Fibroblast of lung (primary cell): Measurements from ENCODE around the gene CRELD2. TPM values are rescaled to one million over a fixed set of nuclear protein-coding genes. Genes with fewer than 3 reads are reported as not detected.

Source experiments
- DNase-seq, 2 donors: peaks; one replicate each; pipeline versions ENCODE4 v3.0.0 to v3.0.0-alpha.2; 2010; ENCODE audit warnings: low read depth in 2 of 2
- H2AFZ ChIP-seq: 2 replicates; pipeline ENCODE4 v1.5.1; 2012; ENCODE audit warnings: low read length, control low read depth, inconsistent platforms
- H3K27ac ChIP-seq: 2 replicates; pipeline ENCODE4 v1.5.1; 2011; ENCODE audit warnings: low read length, control low read depth; ENCODE audit not compliant: insufficient read depth
- H3K27me3 ChIP-seq: 2 replicates; pipeline ENCODE4 v1.5.1; 2011; ENCODE audit warnings: mild to moderate bottlenecking, low read length; ENCODE audit not compliant: control insufficient read depth, insufficient read depth
- H3K36me3 ChIP-seq: 2 replicates; pipeline ENCODE4 v1.5.1; 2011; ENCODE audit warnings: low read length; ENCODE audit not compliant: control insufficient read depth, insufficient read depth
- H3K4me1 ChIP-seq: 2 replicates; pipeline ENCODE4 v1.5.1; 2011; ENCODE audit warnings: low read length; ENCODE audit not compliant: control insufficient read depth, insufficient read depth; ENCODE audit errors: extremely low read depth
- H3K4me2 ChIP-seq: 2 replicates; pipeline ENCODE4 v1.5.1; 2011; ENCODE audit warnings: low read length, control low read depth; ENCODE audit not compliant: insufficient read depth; ENCODE audit errors: extremely low read depth
- H3K4me3 ChIP-seq, 4 experiments: fragments of 200-600 bp in 1 of 4; sonication (generic) in 1 of 4; replicated peaks in 1 of 4; 2 replicates each; pipeline ENCODE4 v1.5.1; 2011 to 2016; ENCODE audit warnings: low read length in 4 of 4, low read depth in 3 of 4, mild to moderate bottlenecking in 3 of 4, control low read depth in 2 of 4, inconsistent platforms in 1 of 4, mixed read lengths in 1 of 4; ENCODE audit not compliant: insufficient read depth in 1 of 4; ENCODE audit errors: control extremely low read depth in 1 of 4
- H3K79me2 ChIP-seq: 2 replicates; pipeline ENCODE4 v1.5.1; 2012; ENCODE audit warnings: mild to moderate bottlenecking, low read length, inconsistent platforms; ENCODE audit not compliant: control insufficient read depth, insufficient read depth
- H3K9ac ChIP-seq: 2 replicates; pipeline ENCODE4 v1.5.1; 2011; ENCODE audit warnings: mild to moderate bottlenecking, low read length, control low read depth; ENCODE audit not compliant: insufficient read depth
- H3K9me3 ChIP-seq: 2 replicates; pipeline ENCODE4 v1.5.1; 2012; ENCODE audit warnings: low read depth, low read length; ENCODE audit not compliant: control insufficient read depth, insufficient read depth
- H4K20me1 ChIP-seq: 2 replicates; pipeline ENCODE4 v1.5.1; 2011; ENCODE audit warnings: low read length; ENCODE audit not compliant: control insufficient read depth, insufficient read depth; ENCODE audit errors: extremely low read depth
- EZH2 ChIP-seq: IDR thresholded peaks from 2 replicates; pipeline ENCODE4 v1.5.1; 2012; ENCODE audit warnings: low read length, control low read depth, mild to moderate bottlenecking; ENCODE audit errors: missing control alignments
- polyA plus RNA-seq, 2 donors: library from polyadenylated mRNA; depleted of rRNA in 1 of 2; stranded (reverse) in 1 of 2; unstranded in 1 of 2; fragments of >200 nt; gene quantifications; 2 replicates each; pipeline ENCODE4 v1.2.1, GENCODE V29; 2011 to 2012; ENCODE audit warnings: missing spikeins in 1 of 2
- total RNA-seq: library from RNA; depleted of rRNA; stranded (reverse); fragments of >200 nt; gene quantifications from 2 replicates; pipeline ENCODE4 v1.2.1, GENCODE V29; 2014
- TF ChIP-seq, protein P1 (sequence below), 2 donors: IDR thresholded peaks in 1 of 2; conservative IDR thresholded peaks in 1 of 2; 1 replicate in 1 of 2; 2 replicates in 1 of 2; pipeline ENCODE4 v1.5.1; 2011 to 2012; ENCODE audit warnings: low read length in 2 of 2, control low read depth in 1 of 2, inconsistent platforms in 1 of 2, low read depth in 1 of 2, mild to moderate bottlenecking in 1 of 2

The CRELD2 gene
- total and polyA plus RNA-seq, 2 donors (not counting 1 experiment from before 2014, with no cell fraction given) = 45.3 to 56.6 TPM

DNA sequence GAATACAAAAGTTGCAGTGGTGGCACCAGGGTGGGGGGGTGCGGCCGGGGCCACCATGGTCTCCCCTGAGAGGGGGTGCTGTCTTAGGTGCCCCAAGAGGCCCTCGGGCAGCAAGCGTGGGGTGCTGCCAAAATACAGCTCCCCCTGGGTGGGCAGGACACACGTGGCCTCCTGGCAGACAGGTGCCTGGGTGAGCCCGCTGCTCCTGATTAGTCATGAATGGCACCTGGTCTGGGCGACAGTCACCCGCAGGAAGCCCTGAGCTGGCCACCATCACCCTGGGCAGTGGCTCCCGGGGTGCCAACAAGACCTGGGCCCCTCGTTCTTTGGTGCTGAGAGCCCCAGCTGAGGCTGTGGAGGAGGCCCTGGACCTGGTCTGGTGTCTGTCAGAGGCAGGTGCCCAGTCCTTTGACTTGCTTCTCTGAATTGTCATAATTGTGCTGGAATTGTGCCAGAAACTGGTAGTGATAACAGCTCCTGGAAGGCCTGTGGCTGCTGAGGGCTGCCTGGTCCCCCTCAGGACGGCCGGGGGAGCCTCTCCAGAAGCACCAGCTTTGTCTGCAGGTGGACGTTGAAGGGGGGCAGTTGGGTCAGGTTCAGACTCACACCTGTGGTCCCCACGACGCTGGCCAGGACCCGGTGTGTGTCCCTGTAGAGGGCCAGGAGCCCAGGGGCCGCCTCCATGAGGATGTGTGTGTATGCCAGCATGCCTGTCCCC is 15.0 kb upstream of the CRELD2 start:
- H3K27me3 ChIP-seq = no peaks in the 10 kb centered on the region
- TF ChIP-seq, protein P1, sequence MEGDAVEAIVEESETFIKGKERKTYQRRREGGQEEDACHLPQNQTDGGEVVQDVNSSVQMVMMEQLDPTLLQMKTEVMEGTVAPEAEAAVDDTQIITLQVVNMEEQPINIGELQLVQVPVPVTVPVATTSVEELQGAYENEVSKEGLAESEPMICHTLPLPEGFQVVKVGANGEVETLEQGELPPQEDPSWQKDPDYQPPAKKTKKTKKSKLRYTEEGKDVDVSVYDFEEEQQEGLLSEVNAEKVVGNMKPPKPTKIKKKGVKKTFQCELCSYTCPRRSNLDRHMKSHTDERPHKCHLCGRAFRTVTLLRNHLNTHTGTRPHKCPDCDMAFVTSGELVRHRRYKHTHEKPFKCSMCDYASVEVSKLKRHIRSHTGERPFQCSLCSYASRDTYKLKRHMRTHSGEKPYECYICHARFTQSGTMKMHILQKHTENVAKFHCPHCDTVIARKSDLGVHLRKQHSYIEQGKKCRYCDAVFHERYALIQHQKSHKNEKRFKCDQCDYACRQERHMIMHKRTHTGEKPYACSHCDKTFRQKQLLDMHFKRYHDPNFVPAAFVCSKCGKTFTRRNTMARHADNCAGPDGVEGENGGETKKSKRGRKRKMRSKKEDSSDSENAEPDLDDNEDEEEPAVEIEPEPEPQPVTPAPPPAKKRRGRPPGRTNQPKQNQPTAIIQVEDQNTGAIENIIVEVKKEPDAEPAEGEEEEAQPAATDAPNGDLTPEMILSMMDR (conservative IDR thresholded peaks at IDR 0.05 in 1 of 2, IDR thresholded peaks at IDR 0.05 in 1 of 2; ENCODE audit: low read depth in 1 of 2, low read length in 2 of 2) = no peak
- no peak for TF ChIP-seq EZH2
- H3K4me2 ChIP-seq = no peak overlapping the region
- H3K4me3 ChIP-seq = no peak overlapping the region
- H3K36me3 ChIP-seq = peaks cover 17% of the 10 kb centered on the region
- no peaks in the 10 kb centered on the region for H4K20me1 ChIP-seq
- H3K79me2 ChIP-seq = no peaks in the 10 kb centered on the region
- H3K9me3 ChIP-seq = no peaks in the 10 kb centered on the region
- no peaks in the 10 kb centered on the region for H3K4me1 ChIP-seq
- no peak for DNase-seq
- no peak overlapping the region for H3K27ac ChIP-seq
- no peak overlapping the region for H2AFZ ChIP-seq
- H3K9ac ChIP-seq = no peak overlapping the region

DNA sequence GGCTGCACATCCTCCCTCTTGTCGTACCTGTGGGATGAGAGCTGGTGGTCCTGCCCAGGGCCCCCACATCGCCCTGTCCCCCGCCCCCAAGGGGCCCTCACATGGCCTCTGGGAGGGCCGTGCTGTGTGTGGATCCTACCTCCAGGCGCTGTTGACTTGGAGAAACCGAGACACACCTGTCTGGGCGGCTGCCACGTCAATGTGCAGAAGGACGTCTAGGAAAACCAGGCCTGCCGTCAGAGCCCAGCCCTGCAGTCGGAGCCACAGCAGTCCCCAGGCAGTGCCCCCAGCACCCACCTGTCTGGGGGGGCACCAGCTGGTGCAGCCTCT is 14.4 kb upstream of the CRELD2 start:
- no peak for TF ChIP-seq EZH2
- TF ChIP-seq, protein P1 (conservative IDR thresholded peaks at IDR 0.05 in 1 of 2, IDR thresholded peaks at IDR 0.05 in 1 of 2; ENCODE audit: low read depth in 1 of 2, low read length in 2 of 2) = no peak
- no peaks in the 10 kb centered on the region for H3K4me1 ChIP-seq

DNA sequence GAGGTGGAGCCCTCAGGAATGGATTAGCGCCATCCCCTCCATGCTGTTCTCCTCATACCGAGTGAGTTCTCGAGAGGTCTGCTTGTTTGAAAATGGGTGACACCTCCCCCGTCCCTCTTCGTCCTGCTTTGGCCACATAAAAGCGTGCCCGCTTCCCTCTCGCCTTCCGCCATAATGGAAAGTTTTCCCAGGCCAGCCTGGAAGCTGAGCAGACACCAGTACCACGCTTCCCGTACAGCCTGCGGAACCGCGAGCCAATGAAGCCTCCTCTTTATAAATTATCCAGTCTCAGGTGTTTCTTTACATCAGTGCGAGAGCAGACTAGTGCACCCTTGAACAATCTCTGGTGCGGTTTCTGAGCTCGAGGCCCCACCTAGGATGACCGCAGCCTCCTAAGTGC is 13.0 kb upstream of the CRELD2 start:
- Histone ChIP-seq H3K4me1 (no peaks in the 10 kb centered on the region), H3K9me3 (no peaks in the 10 kb centered on the region), H3K27ac (no peak overlapping the region), H3K27me3 (no peaks in the 10 kb centered on the region), H4K20me1 (no peaks in the 10 kb centered on the region), H3K79me2 (no peaks in the 10 kb centered on the region), H3K4me3 (no peak overlapping the region), H2AFZ (no peak overlapping the region), H3K9ac (no peak overlapping the region), H3K4me2 (no peak overlapping the region), H3K36me3 (peaks cover 19% of the 10 kb centered on the region)
- no peak for TF ChIP-seq EZH2
- TF ChIP-seq, protein P1 (conservative IDR thresholded peaks at IDR 0.05 in 1 of 2, IDR thresholded peaks at IDR 0.05 in 1 of 2; ENCODE audit: low read depth in 1 of 2, low read length in 2 of 2) = no peak
- no peak for DNase-seq

More for the DNA sequence above, 14.4 kb upstream of the CRELD2 start:
- Histone ChIP-seq H3K27me3 (no peaks in the 10 kb centered on the region), H3K79me2 (no peaks in the 10 kb centered on the region), H4K20me1 (no peaks in the 10 kb centered on the region), H3K9me3 (no peaks in the 10 kb centered on the region), H3K4me3 (no peak overlapping the region), H3K27ac (no peak overlapping the region), H3K9ac (no peak overlapping the region), H3K4me2 (no peak overlapping the region), H2AFZ (no peak overlapping the region), H3K36me3 (peaks cover 19% of the 10 kb centered on the region)
- no peak for DNase-seq
